H1 (cell line): ENCODE measurements around the gene FAM131C. TPM values are rescaled to one million over a fixed set of nuclear protein-coding genes. Genes with fewer than 3 reads are reported as not detected.
A peak's percentile ranks its signal among the peaks of the same experiment; 100 is the strongest.

ENCODE experiments used
- SAP30 ChIP-seq: fragments of 300-600 bp; sonication (generic); IDR thresholded peaks from 2 replicates; pipeline ENCODE4 v1.7.1; 2012; ENCODE audit warnings: low read length, moderate library complexity, mild to moderate bottlenecking, inconsistent platforms; ENCODE audit not compliant: insufficient read depth, insufficient replicate concordance
- SP4 ChIP-seq: IDR thresholded peaks from 2 replicates; pipeline ENCODE4 v1.6.1; 2012; ENCODE audit warnings: low read length, inconsistent platforms
- polyA plus RNA-seq, 7 experiments: library from polyadenylated mRNA; depleted of rRNA in 3 of 7; stranded (reverse) in 5 of 7; unstranded in 2 of 7; fragments of >200 nt in 5 of 7; fragments of 200-250 nt in 2 of 7; gene quantifications; 1 replicate in 5 of 7; 2 replicates in 1 of 7; 4 replicates in 1 of 7; pipeline versions ENCODE4 v1.2.1 to v1.2.3, GENCODE V29; 2011 to 2013; ENCODE audit warnings: missing spikeins in 2 of 7, mixed read lengths in 2 of 7
- total RNA-seq: library from RNA; stranded (reverse); fragmentation: NEBNext Ultra II Directional; extraction: Animal tissue kit (Norgen Biotek cat#: 25700); gene quantifications from 2 replicates; pipeline ENCODE4 v1.2.1, GENCODE V29; 2021
- TF ChIP-seq, protein P1 (sequence below): IDR thresholded peaks from 2 replicates; pipeline ENCODE4 v1.6.1; 2012; ENCODE audit warnings: inconsistent platforms

Gene FAM131C
- total and polyA plus RNA-seq, 2 of the 8 experiments (the other 6 are each of a cell fraction or from before 2014, with no cell fraction given), result 0.73 to 0.78 TPM

DNA sequence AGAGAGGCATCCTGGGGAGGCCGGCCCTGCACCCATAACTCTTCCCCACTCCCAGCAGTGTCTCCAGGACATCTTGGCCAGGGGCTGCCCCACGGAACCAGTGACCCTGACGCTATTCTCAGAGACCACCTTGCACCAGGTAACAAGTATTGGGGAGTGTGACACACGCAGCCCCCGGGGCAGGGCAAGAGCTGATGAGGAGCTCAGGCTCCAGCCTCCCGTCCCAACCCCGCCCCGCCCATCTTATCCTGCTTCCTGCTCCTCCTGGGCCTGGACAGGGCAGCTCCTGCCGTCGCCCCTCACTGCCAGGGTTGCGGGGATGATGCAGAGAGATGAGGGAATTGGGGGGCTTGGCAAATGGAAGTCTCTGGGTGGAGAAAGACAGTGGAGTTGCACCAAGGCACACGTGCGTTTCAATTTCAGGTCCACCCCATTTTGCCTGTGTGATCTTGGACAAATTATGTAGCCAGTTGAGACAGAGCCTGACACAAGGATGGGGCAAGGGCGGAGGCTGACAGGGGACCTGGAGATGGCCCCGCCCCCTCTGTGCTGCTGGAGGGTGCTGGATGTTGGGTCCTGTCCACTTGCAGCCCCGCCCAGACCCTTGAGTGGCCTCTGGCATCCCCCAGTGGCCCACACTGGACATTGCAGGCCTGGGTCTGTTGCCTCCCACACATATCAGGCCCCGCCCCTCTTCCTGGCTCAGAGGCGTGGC, 40.9 kb downstream of the FAM131C start (continued):
- TF ChIP-seq SAP30 (no peak), SP4 (peak; percentile 84; the same call in 1 of the 2 replicates)
- TF ChIP-seq, protein P1, sequence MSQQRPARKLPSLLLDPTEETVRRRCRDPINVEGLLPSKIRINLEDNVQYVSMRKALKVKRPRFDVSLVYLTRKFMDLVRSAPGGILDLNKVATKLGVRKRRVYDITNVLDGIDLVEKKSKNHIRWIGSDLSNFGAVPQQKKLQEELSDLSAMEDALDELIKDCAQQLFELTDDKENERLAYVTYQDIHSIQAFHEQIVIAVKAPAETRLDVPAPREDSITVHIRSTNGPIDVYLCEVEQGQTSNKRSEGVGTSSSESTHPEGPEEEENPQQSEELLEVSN, result no peak
- TF ChIP-seq, all 59 proteins: peak for 7
